H9 (cell line): Measurements from ENCODE around the gene ARSH. TPM values are rescaled to one million over a fixed set of nuclear protein-coding genes. Genes with fewer than 3 reads are reported as not detected.
"Not testable (repeated sequence)": the region's sequence is repeated elsewhere in the genome, so short reads cannot be mapped to it uniquely, and the experiment has no call there.

Source experiments
- DNase-seq: peaks from one replicate; pipeline ENCODE4 v3.0.0-alpha.2; 2017
- H2AFZ ChIP-seq: one replicate; pipeline ENCODE4 v1.6.1; 2013; ENCODE audit warnings: mild to moderate bottlenecking, low read length, control low read depth, moderate library complexity
- H2AK5ac ChIP-seq: 2 replicates; pipeline ENCODE4 v1.6.1; 2013; ENCODE audit warnings: low read length, control low read depth, mixed read lengths; ENCODE audit not compliant: insufficient read length
- H2BK120ac ChIP-seq: one replicate; pipeline ENCODE4 v1.6.1; 2013; ENCODE audit warnings: low read depth, mild to moderate bottlenecking, low read length, control low read depth, inconsistent platforms; ENCODE audit not compliant: poor library complexity, severe bottlenecking
- H2BK12ac ChIP-seq: 2 replicates; pipeline ENCODE4 v1.6.1; 2013; ENCODE audit warnings: low read length, control low read depth, mixed read lengths, low read depth; ENCODE audit not compliant: insufficient read length
- H2BK15ac ChIP-seq: 2 replicates; pipeline ENCODE4 v1.6.1; 2013; ENCODE audit warnings: low read depth, low read length, control low read depth
- H2BK20ac ChIP-seq: one replicate; pipeline ENCODE4 v1.6.1; 2013; ENCODE audit warnings: low read depth, mild to moderate bottlenecking, low read length, control low read depth, inconsistent platforms; ENCODE audit not compliant: poor library complexity, severe bottlenecking
- H2BK5ac ChIP-seq: 2 replicates; pipeline ENCODE4 v1.6.1; 2013; ENCODE audit warnings: low read length, control low read depth, mixed read lengths; ENCODE audit not compliant: insufficient read length
- H3K14ac ChIP-seq: 2 replicates; pipeline ENCODE4 v1.6.1; 2013; ENCODE audit warnings: low read length, control low read depth; ENCODE audit not compliant: insufficient read depth
- H3K18ac ChIP-seq: 2 replicates; pipeline ENCODE4 v1.6.1; 2013; ENCODE audit warnings: low read depth, mild to moderate bottlenecking, mixed read lengths, low read length, control low read depth; ENCODE audit not compliant: insufficient read length
- H3K23ac ChIP-seq: 2 replicates; pipeline ENCODE4 v1.6.1; 2013; ENCODE audit warnings: low read length, control low read depth, mixed read lengths, low read depth; ENCODE audit not compliant: insufficient read length
- H3K23me2 ChIP-seq: 2 replicates; pipeline ENCODE4 v1.6.1; 2013; ENCODE audit warnings: low read depth, mild to moderate bottlenecking, mixed read lengths, low read length, control low read depth; ENCODE audit not compliant: insufficient read length, poor library complexity, severe bottlenecking
- H3K27ac ChIP-seq: 2 replicates; pipeline ENCODE4 v1.5.1; 2013; ENCODE audit warnings: low read length, control low read depth, mixed read lengths, low read depth; ENCODE audit not compliant: insufficient read length
- H3K27me3 ChIP-seq: 2 replicates; pipeline ENCODE4 v1.6.1; 2013; ENCODE audit warnings: low read length, control low read depth, inconsistent platforms; ENCODE audit not compliant: insufficient read depth
- H3K4ac ChIP-seq: 2 replicates; pipeline ENCODE4 v1.6.1; 2013; ENCODE audit warnings: low read depth, mild to moderate bottlenecking, control low read depth, inconsistent platforms, low read length, moderate library complexity
- H3K4me1 ChIP-seq: 2 replicates; pipeline ENCODE4 v1.6.1; 2013; ENCODE audit warnings: low read length, control low read depth, inconsistent platforms; ENCODE audit not compliant: insufficient read depth
- H3K4me2 ChIP-seq: 2 replicates; pipeline ENCODE4 v1.6.1; 2013; ENCODE audit warnings: low read length, control low read depth, mixed read lengths; ENCODE audit not compliant: insufficient read length, insufficient read depth
- H3K56ac ChIP-seq: 2 replicates; pipeline ENCODE4 v1.6.1; 2013; ENCODE audit warnings: low read depth, mild to moderate bottlenecking, mixed read lengths, low read length, control low read depth; ENCODE audit not compliant: insufficient read length
- H3K79me1 ChIP-seq: 2 replicates; pipeline ENCODE4 v1.6.1; 2013; ENCODE audit warnings: low read depth, mild to moderate bottlenecking, moderate library complexity, low read length, control low read depth, inconsistent platforms; ENCODE audit not compliant: insufficient read depth, poor library complexity, severe bottlenecking
- H3K79me2 ChIP-seq: 2 replicates; pipeline ENCODE4 v1.6.1; 2013; ENCODE audit warnings: low read length, control low read depth, inconsistent platforms; ENCODE audit not compliant: insufficient read depth
- H3K9ac ChIP-seq: 2 replicates; pipeline ENCODE4 v1.6.1; 2013; ENCODE audit warnings: low read length, control low read depth, mixed read lengths; ENCODE audit not compliant: insufficient read length; ENCODE audit errors: extremely low read depth
- H3K9me3 ChIP-seq: one replicate; pipeline ENCODE4 v1.6.1; 2013; ENCODE audit warnings: low read depth, low read length, inconsistent platforms; ENCODE audit not compliant: control insufficient read depth
- H3T11ph ChIP-seq: one replicate; pipeline ENCODE4 v1.6.1; 2013; ENCODE audit warnings: mild to moderate bottlenecking, low read length, control low read depth, inconsistent platforms
- H4K20me1 ChIP-seq: one replicate; pipeline ENCODE4 v1.6.1; 2013; ENCODE audit not compliant: control insufficient read depth, insufficient read length, insufficient read depth
- H4K5ac ChIP-seq: 2 replicates; pipeline ENCODE4 v1.6.1; 2013; ENCODE audit warnings: low read depth, mild to moderate bottlenecking, mixed read lengths, low read length, control low read depth; ENCODE audit not compliant: insufficient read length
- H4K8ac ChIP-seq: replicated peaks from 2 replicates; pipeline ENCODE4 v1.6.1; 2013; ENCODE audit warnings: low read length, control low read depth, mixed read lengths, low read depth; ENCODE audit not compliant: insufficient read length
- H4K91ac ChIP-seq: 2 replicates; pipeline ENCODE4 v1.6.1; 2013; ENCODE audit warnings: low read depth, mild to moderate bottlenecking, moderate library complexity, mixed read lengths, low read length, control low read depth; ENCODE audit not compliant: insufficient read length
- H3K27ac Mint-ChIP-seq, 3 experiments: 2 replicates in 2 of 3; 3 replicates in 1 of 3; pipeline ENCODE4 v1.8.0; 2020 to 2021; ENCODE audit warnings: mixed read lengths in 3 of 3, mild to moderate bottlenecking in 1 of 3, moderate library complexity in 1 of 3
- H3K27me3 Mint-ChIP-seq: 2 replicates; pipeline ENCODE4 v1.8.0; 2021; ENCODE audit warnings: low read depth, mild to moderate bottlenecking, moderate library complexity, mixed read lengths
- H3K36me3 Mint-ChIP-seq, 3 experiments: 2 replicates in 2 of 3; 3 replicates in 1 of 3; pipeline ENCODE4 v1.8.0; 2020 to 2021; ENCODE audit warnings: low read depth in 3 of 3, mixed read lengths in 3 of 3; ENCODE audit not compliant: insufficient read depth in 1 of 3
- H3K4me1 Mint-ChIP-seq, 2 experiments: 2 replicates each; pipeline ENCODE4 v1.8.0; 2020; ENCODE audit warnings: mixed read lengths in 2 of 2
- H3K4me3 Mint-ChIP-seq, 2 experiments: 2 replicates in 1 of 2; 3 replicates in 1 of 2; pipeline ENCODE4 v1.8.0; 2020 to 2021; ENCODE audit warnings: mild to moderate bottlenecking in 2 of 2, mixed read lengths in 2 of 2, moderate library complexity in 1 of 2
- H3K9me3 Mint-ChIP-seq, 2 experiments: 2 replicates in 1 of 2; 3 replicates in 1 of 2; pipeline ENCODE4 v1.8.0; 2020; ENCODE audit warnings: mild to moderate bottlenecking in 2 of 2, mixed read lengths in 2 of 2, moderate library complexity in 1 of 2
- CTCF ChIP-seq: fragments of 200-600 bp; sonication (generic); conservative IDR thresholded peaks from 3 replicates; pipeline ENCODE4 v1.8.0; 2021; ENCODE audit warnings: antibody characterized with exemption, mild to moderate bottlenecking
- WGBS: extraction: QIAGEN DNeasy Blood & Tissue Kit; methylation state at CpG from one replicate; pipeline ENCODE4 v1.1.7; 2013; ENCODE audit warnings: missing lambda C conversion rate, low lambda C conversion rate, mixed read lengths; ENCODE audit not compliant: insufficient read length; ENCODE audit errors: extremely low coverage; 5-methylcytosine and 5-hydroxymethylcytosine counted together
- total RNA-seq: library from RNA; stranded (reverse); gene quantifications from 2 replicates; pipeline ENCODE4 v1.2.1, GENCODE V29; 2021

ARSH gene
- total RNA-seq, 1 experiment from 2014 or later: not detected

- no peaks in the 10 kb centered on the region for H3K9me3 ChIP-seq
- H3K27me3 ChIP-seq: no peaks in the 10 kb centered on the region
- peak; percentile 59 for DNase-seq
- H3K27ac Mint-ChIP-seq: peak overlapping the region; percentile 42 to 97 (median 81)
- H3K14ac ChIP-seq: peak overlapping the region; percentile 32; the same call in 1 of the 2 replicates
- no peak overlapping the region for H3K23ac ChIP-seq
- H3K79me1 ChIP-seq: no peaks in the 10 kb centered on the region
- H3K56ac ChIP-seq: no peak overlapping the region
- no peak overlapping the region for H3K4me2 ChIP-seq
- no peak overlapping the region for H2BK120ac ChIP-seq
- H3K4me1 ChIP-seq: peaks cover 7% of the 10 kb centered on the region; the same call in 1 of the 2 replicates
- H3K27ac ChIP-seq: peak overlapping the region; percentile 21
- no peak overlapping the region for H3T11ph ChIP-seq
- peaks cover 4 to 17% (median 13%) of the 10 kb centered on the region in 3 experiments; a peak in 6 of 7 replicates for H3K36me3 Mint-ChIP-seq
- peak overlapping the region; percentile 39 to 66 for H3K4me3 Mint-ChIP-seq
- no peaks in the 10 kb centered on the region for H3K79me2 ChIP-seq
- H2BK15ac ChIP-seq: no peak overlapping the region
- no peak overlapping the region for H3K9ac ChIP-seq
- no peak overlapping the region for H2AFZ ChIP-seq
- no peak overlapping the region for H2AK5ac ChIP-seq
- no peaks in the 10 kb centered on the region for H4K20me1 ChIP-seq
- TF ChIP-seq CTCF: no peak
- no peak overlapping the region for H4K8ac ChIP-seq
- no peaks in the 10 kb centered on the region; the same call in none of the 2 replicates for H3K27me3 Mint-ChIP-seq
- H3K4ac ChIP-seq: no peak overlapping the region
- whole genome bisulfite sequencing: no CpG with 5 or more reads among the region's 11 CpGs
- no peak overlapping the region for H3K18ac ChIP-seq
- no peak overlapping the region for H4K91ac ChIP-seq
- H2BK5ac ChIP-seq: no peak overlapping the region
- H3K9me3 Mint-ChIP-seq: no peaks in the 10 kb centered on the region; a peak in 1 of 5 replicates
- H2BK20ac ChIP-seq: no peak overlapping the region
- no peak overlapping the region for H4K5ac ChIP-seq
- H3K4me1 Mint-ChIP-seq: peaks cover 46 to 48% of the 10 kb centered on the region in 2 experiments
- H2BK12ac ChIP-seq: no peak overlapping the region
- H3K23me2 ChIP-seq: no peaks in the 10 kb centered on the region
Measured at GRCh38 chrX:2962381-2962780, 44.0 kb upstream of the ARSH start.

GRCh38 chrX:2963449-2963848 lies 42.9 kb upstream of the ARSH start:
- not testable (repeated sequence) for H2BK15ac ChIP-seq, H3K56ac ChIP-seq, H4K20me1 ChIP-seq, H2AFZ ChIP-seq, H4K8ac ChIP-seq, H3T11ph ChIP-seq, H3K79me1 ChIP-seq, H3K27ac Mint-ChIP-seq, H2BK5ac ChIP-seq, H4K91ac ChIP-seq, H4K5ac ChIP-seq, H3K4me1 ChIP-seq, H3K79me2 ChIP-seq, H2AK5ac ChIP-seq, H3K18ac ChIP-seq, H3K23me2 ChIP-seq, H3K4ac ChIP-seq, H2BK120ac ChIP-seq, H3K9me3 ChIP-seq, H2BK20ac ChIP-seq, H3K9me3 Mint-ChIP-seq, H3K14ac ChIP-seq, H3K23ac ChIP-seq, H3K27me3 Mint-ChIP-seq, H2BK12ac ChIP-seq, H3K4me3 Mint-ChIP-seq, H3K9ac ChIP-seq, H3K27ac ChIP-seq, H3K4me2 ChIP-seq, H3K27me3 ChIP-seq, DNase-seq
- no CpG with 5 or more reads among the region's 7 CpGs for WGBS
- peaks cover 4 to 12% (median 8%) of the 10 kb centered on the region in 3 experiments; a peak in 5 of 7 replicates for H3K36me3 Mint-ChIP-seq
- peaks cover 55 to 57% of the 10 kb centered on the region in 2 experiments for H3K4me1 Mint-ChIP-seq
